SHP77 (cell line): ENCODE results near the gene FOXO6.

Experiments used
- DNase-seq, 2 experiments: peaks; one replicate each; lab custom pipeline; 2025; lab: John Stamatoyannopoulos, UW

FOXO6 gene

GRCh38 chr1:41400225-41400624 lies 39.0 kb downstream of the FOXO6 start:
- peak; percentile 80 to 85 for DNase-seq

GRCh38 chr1:41401899-41402298 lies 40.7 kb downstream of the FOXO6 start:
- DNase-seq, result no peak

GRCh38 chr1:41404308-41404761 lies 43.1 kb downstream of the FOXO6 start:
- DNase-seq, result peak; percentile 55 to 63

- no peak for DNase-seq
Observed at GRCh38 chr1:41407664-41408252, 46.5 kb downstream of the FOXO6 start.

GRCh38 chr1:41408691-41409090 lies 47.5 kb downstream of the FOXO6 start:
- no peak for DNase-seq

GRCh38 chr1:41409825-41410224 lies 48.6 kb downstream of the FOXO6 start:
- no peak for DNase-seq

GRCh38 chr1:41410462-41410861 lies 49.2 kb downstream of the FOXO6 start:
- DNase-seq, result no peak

- peak in 1 of 2 experiments; percentile 47 for DNase-seq
Observed at GRCh38 chr1:41411229-41411628, 50.0 kb downstream of the FOXO6 start.

GRCh38 chr1:41412748-41413147 lies 51.5 kb downstream of the FOXO6 start:
- DNase-seq, result peak; percentile 20 to 36

- no peak for DNase-seq
Observed at GRCh38 chr1:41413748-41414281, 52.6 kb downstream of the FOXO6 start.

- DNase-seq, result no peak
Observed at GRCh38 chr1:41414296-41414695, 53.1 kb downstream of the FOXO6 start.

GRCh38 chr1:41414716-41415306 lies 53.6 kb downstream of the FOXO6 start:
- peak in 1 of 2 experiments; percentile 27 for DNase-seq

- DNase-seq, result no peak
Observed at GRCh38 chr1:41416081-41416480, 54.8 kb downstream of the FOXO6 start.

- peak; percentile 73 to 77 for DNase-seq
Observed at GRCh38 chr1:41416552-41417334, 55.5 kb downstream of the FOXO6 start.

GRCh38 chr1:41417335-41417682 lies 56.1 kb downstream of the FOXO6 start:
- DNase-seq, result no peak

- no peak for DNase-seq
Observed at GRCh38 chr1:41417746-41418145, 56.5 kb downstream of the FOXO6 start.

GRCh38 chr1:41418857-41419583 lies 57.8 kb downstream of the FOXO6 start:
- DNase-seq, result peak; percentile 36 to 79

GRCh38 chr1:41419584-41420295 lies 58.5 kb downstream of the FOXO6 start:
- no peak for DNase-seq

- no peak for DNase-seq
Observed at GRCh38 chr1:41420351-41420750, 59.1 kb downstream of the FOXO6 start.

- no peak for DNase-seq
Observed at GRCh38 chr1:41420860-41421259, 59.6 kb downstream of the FOXO6 start.

GRCh38 chr1:41422306-41422705 lies 61.1 kb downstream of the FOXO6 start:
- no peak for DNase-seq
